ENCODE data around the gene EYS. TPM values are rescaled to one million over a fixed set of nuclear protein-coding genes. Genes with fewer than 3 reads are reported as not detected.

Gene EYS
- total RNA-seq, 2 experiments from 2014 or later, result not detected

DNA sequence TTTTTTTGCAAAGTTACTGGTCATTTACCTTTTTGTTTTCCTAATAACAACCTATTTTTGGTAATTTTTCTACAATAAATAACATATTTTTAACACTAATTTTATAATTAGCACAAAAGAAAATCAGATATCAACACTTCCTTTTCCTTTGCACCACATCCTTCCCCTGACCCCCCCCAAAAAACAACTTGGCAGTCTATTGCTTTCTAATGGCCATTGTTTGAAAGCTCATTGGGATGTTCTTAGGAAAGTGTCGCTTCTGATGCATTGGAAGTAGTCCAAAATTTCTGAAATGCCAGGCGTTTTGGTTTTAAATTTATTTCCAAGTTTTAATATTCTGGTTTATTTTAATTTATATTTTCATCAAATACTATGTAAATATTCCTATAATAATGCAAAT is 407.8 kb downstream of the EYS start:
- Mint-ChIP-seq H3K4me3 (no peak overlapping the region), H3K4me1 (no peaks in the 10 kb centered on the region), H3K9me3 (peaks cover 2% of the 10 kb centered on the region), H3K36me3 (no peaks in the 10 kb centered on the region), H3K27ac (no peak overlapping the region), H3K27me3 (no peaks in the 10 kb centered on the region)
- no peak for ATAC-seq (ENCODE audit: low read depth)
- DNase-seq, result no peak
- POLR2A ChIA-PET, result no interaction called here

DNA sequence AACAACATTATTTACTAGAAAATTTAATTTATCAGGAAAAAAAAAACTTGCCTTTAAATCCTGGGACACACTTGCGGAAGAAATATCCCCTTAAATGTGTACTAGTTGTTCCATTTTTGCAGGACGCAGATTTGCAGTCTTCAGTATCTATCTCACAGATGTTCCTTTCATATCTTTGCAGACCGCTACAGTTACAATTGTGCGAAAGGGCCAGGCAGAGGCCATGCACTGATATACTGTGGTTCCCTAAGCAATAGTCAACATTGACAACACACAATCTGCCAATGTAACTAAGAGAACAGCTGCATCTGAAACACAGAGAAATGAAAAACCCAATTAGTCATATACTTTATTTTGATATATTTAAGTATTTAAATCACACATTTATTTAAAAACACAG is 411.2 kb downstream of the EYS start:
- Mint-ChIP-seq H3K9me3 (peaks cover 2% of the 10 kb centered on the region), H3K27me3 (no peaks in the 10 kb centered on the region), H3K27ac (no peak overlapping the region), H3K36me3 (no peaks in the 10 kb centered on the region), H3K4me1 (no peaks in the 10 kb centered on the region), H3K4me3 (no peak overlapping the region)
- ATAC-seq (ENCODE audit: low read depth) (no peak), DNase-seq (no peak)
- POLR2A ChIA-PET, result no interaction called here

DNA sequence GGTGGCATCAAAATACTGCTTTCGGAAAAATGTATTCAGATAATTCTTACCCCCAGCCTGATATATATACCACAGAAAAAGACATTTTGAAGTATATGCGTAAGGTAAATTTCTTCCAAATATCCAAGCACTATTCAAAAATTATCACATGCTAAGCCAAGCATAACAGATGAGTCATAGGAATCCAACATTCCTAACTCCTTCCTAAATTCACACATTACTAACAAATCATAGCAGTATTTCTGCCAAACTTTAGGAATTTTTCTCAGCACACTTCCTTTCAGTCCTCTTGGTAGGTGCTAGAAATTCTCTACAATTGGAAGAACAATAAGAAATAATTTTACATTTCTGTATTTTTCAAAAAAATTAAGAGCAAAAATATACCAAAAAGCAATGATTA is 417.5 kb downstream of the EYS start:
- Mint-ChIP-seq H3K4me1 (no peaks in the 10 kb centered on the region), H3K9me3 (no peaks in the 10 kb centered on the region), H3K27ac (no peak overlapping the region), H3K27me3 (no peaks in the 10 kb centered on the region), H3K4me3 (no peak overlapping the region), H3K36me3 (no peaks in the 10 kb centered on the region)
- POLR2A ChIA-PET, result no interaction called here
- no peak for ATAC-seq (ENCODE audit: low read depth)
- no peak for DNase-seq

DNA sequence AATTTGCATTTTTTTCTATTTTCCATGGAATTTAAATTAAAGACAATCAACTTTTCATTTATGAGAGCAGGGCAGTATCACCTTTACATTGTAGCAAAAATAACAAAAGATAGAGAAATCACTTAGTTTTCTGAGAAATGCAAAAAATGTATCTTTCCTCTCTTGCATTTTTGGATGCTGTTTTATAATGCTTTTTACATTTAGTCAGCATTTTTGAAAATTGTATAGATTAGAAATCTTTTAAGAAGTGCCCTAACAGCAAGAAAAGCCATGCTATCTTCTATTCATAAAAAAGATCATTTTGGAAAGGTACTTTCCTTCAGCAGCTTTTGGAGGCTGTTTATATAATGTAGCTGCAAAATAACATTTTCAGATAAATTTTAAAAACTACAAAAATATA is 421.8 kb downstream of the EYS start:
- POLR2A ChIA-PET, result no interaction called here
- Mint-ChIP-seq H3K4me1 (no peaks in the 10 kb centered on the region), H3K4me3 (no peak overlapping the region), H3K9me3 (no peaks in the 10 kb centered on the region), H3K27ac (no peak overlapping the region), H3K36me3 (no peaks in the 10 kb centered on the region), H3K27me3 (no peaks in the 10 kb centered on the region)
- no peak for DNase-seq
- no peak for ATAC-seq (ENCODE audit: low read depth)

DNA sequence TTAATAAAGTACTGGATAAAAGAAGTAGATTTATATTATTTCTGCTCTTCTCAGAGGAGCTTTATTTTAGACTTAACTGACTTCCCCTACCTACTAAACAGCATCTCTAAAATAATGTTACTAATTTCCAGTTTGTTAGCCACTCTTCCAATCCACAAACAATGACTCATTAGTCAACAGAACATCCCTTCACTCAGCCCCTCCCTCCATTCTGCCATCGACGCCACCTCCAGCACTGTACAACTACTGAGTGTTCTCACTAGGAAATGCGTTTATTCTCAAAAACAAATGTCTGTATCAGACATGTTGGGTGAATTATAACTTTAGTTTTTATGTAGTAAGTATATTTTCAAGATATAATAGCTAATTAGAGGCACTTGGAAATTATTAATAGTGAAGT is 427.0 kb downstream of the EYS start:
- no peak for DNase-seq
- no peaks in the 10 kb centered on the region for H3K4me1 Mint-ChIP-seq
- no peak for ATAC-seq (ENCODE audit: low read depth)
- no peaks in the 10 kb centered on the region for H3K27me3 Mint-ChIP-seq
- H3K36me3 Mint-ChIP-seq, result no peaks in the 10 kb centered on the region
- no peak overlapping the region for H3K27ac Mint-ChIP-seq
- H3K9me3 Mint-ChIP-seq, result peaks cover 1% of the 10 kb centered on the region
- H3K4me3 Mint-ChIP-seq, result no peak overlapping the region
- POLR2A ChIA-PET, result no interaction called here

DNA sequence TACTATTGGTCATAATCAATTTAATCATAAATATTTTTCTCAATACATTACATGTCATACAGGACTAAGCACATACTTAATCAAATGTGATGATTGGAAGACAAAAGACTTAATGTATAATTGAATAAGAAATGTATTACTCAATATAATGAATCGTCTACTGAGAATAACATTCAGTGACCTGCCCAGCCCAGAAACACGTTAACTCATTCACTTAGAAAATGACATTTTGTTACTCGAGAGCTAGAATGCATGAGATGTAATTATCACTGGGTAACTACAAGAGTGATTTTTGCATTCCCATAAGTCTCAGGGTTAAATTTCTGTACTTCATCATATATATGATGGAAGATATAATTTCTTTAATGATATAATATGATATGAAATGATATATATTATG is 444.8 kb downstream of the EYS start:
- DNase-seq, result no peak
- no peaks in the 10 kb centered on the region for H3K4me1 Mint-ChIP-seq
- H3K27me3 Mint-ChIP-seq, result no peaks in the 10 kb centered on the region
- H3K9me3 Mint-ChIP-seq, result peaks cover 3% of the 10 kb centered on the region
- no peak overlapping the region for H3K4me3 Mint-ChIP-seq
- no peaks in the 10 kb centered on the region for H3K36me3 Mint-ChIP-seq
- ATAC-seq (ENCODE audit: low read depth), result no peak
- no peak overlapping the region for H3K27ac Mint-ChIP-seq
- POLR2A ChIA-PET, result no interaction called here

DNA sequence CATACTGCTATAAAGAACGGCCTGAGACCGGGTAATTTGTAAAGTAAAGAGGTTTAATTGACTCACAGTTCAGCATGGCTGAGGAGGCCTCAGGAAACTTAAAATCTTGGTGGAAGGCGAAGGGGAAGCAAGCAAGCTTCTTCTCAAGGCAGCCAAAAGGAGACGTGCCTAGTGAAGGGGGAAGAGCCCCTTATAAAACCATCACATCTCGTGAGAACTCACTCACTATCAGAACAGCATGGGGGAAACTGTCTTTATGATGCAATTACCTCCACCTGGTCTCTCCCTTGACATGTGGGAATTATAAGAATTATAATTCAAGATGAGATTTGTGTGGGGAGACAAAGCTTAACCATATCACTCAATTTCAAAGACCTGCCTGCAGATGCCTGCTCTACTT is 447.0 kb downstream of the EYS start:
- Mint-ChIP-seq H3K9me3 (peaks cover 3% of the 10 kb centered on the region), H3K36me3 (no peaks in the 10 kb centered on the region), H3K27me3 (no peaks in the 10 kb centered on the region), H3K27ac (no peak overlapping the region), H3K4me1 (no peaks in the 10 kb centered on the region), H3K4me3 (no peak overlapping the region)
- ATAC-seq (ENCODE audit: low read depth) (no peak), DNase-seq (no peak)
- POLR2A ChIA-PET, result no interaction called here

DNA sequence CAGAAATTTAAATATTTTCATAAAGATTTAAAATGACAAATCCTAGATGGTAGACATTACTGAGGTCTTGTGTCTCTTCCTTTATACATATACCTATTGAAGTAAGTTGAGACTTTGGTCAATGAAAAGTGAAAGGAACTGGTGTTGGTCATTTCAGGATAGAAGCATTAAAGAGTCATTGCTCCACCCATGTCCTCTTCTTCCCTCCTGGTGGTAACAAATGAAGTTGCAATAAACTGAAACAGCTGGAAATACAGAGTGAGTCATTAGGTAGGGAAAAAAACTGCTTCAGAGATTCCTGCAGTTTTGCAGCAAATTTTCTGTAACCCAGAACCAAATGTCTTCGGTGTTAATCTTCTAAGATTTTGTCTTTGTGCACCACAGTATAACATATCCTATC is 448.0 kb downstream of the EYS start:
- H3K27me3 Mint-ChIP-seq, result no peaks in the 10 kb centered on the region
- no peaks in the 10 kb centered on the region for H3K4me1 Mint-ChIP-seq
- no peaks in the 10 kb centered on the region for H3K36me3 Mint-ChIP-seq
- no peak overlapping the region for H3K27ac Mint-ChIP-seq
- H3K9me3 Mint-ChIP-seq, result peaks cover 3% of the 10 kb centered on the region
- POLR2A ChIA-PET, result no interaction called here
- no peak overlapping the region for H3K4me3 Mint-ChIP-seq
- DNase-seq (no peak), ATAC-seq (ENCODE audit: low read depth) (no peak)

DNA sequence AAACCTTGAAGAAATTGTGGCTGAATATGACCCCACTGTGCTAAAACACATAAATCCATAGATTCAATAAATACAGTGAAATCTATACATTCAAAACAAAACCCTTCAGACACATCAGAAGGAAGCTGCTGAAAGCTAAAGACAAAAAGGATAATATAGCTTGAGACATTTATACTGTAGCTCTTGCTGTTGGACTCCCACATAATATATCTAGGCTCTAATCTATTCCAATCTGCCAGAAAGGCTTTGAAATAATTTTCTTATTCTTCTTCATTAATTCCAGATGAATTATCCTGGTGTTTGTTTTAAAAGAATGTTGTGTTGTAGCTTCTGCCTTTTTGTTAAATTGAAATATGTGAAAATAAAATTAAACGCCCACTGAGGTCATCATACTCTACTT is 454.0 kb downstream of the EYS start:
- H3K27ac Mint-ChIP-seq, result no peak overlapping the region
- DNase-seq (no peak), ATAC-seq (ENCODE audit: low read depth) (no peak)
- H3K9me3 Mint-ChIP-seq, result peaks cover 2% of the 10 kb centered on the region
- H3K4me1 Mint-ChIP-seq, result no peaks in the 10 kb centered on the region
- no peaks in the 10 kb centered on the region for H3K27me3 Mint-ChIP-seq
- no peaks in the 10 kb centered on the region for H3K36me3 Mint-ChIP-seq
- H3K4me3 Mint-ChIP-seq, result no peak overlapping the region
- POLR2A ChIA-PET, result no interaction called here

DNA sequence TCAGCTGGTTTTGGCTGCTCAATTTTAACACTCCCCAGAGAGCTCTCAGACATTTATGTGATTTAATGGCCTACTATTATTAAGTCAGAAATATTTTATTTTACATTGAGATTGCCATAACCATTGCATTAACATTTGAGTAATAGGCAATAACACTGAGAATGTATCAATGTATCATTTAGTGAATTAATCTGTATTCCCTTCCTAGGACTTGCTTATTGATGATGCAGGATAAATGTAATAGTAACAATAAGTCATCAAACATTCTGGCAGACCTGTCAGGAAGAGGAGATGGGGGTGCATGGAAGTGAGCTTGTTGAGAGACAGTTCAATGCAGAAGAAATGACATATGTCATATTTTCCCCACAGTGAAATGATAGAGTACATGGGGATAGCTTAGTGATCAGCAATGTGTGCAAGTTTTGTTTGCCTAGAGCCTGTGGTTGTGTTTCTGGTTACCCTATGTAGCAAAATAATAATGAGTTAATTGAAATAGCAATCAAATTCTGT is 458.9 kb downstream of the EYS start:
- H3K36me3 Mint-ChIP-seq, result no peaks in the 10 kb centered on the region
- no peaks in the 10 kb centered on the region for H3K27me3 Mint-ChIP-seq
- no peaks in the 10 kb centered on the region for H3K9me3 Mint-ChIP-seq
- H3K4me3 Mint-ChIP-seq, result no peak overlapping the region
- H3K27ac Mint-ChIP-seq, result no peak overlapping the region
- no peaks in the 10 kb centered on the region for H3K4me1 Mint-ChIP-seq
- POLR2A ChIA-PET, result no interaction called here
- no peak for DNase-seq
- no peak for ATAC-seq (ENCODE audit: low read depth)

DNA sequence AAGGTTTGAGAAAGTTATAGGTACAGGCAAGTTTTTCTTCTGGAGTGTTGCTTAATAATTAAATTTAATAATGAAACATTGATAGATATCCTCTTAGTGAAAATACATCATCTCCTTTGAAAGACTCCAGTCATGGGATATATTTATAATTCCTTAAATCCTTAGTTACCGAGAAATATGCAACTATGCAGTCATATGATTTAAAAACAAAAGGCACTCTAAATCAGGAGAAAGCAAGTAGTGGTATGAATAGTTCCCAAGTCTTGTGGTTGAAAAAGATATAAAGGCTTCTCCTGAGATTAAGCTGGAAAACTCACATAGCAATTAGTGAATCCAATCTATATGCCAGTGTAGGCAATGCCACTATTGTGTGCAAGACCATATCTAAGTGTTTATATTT is 475.4 kb downstream of the EYS start:
- Mint-ChIP-seq H3K4me1 (no peaks in the 10 kb centered on the region), H3K4me3 (no peak overlapping the region), H3K36me3 (no peaks in the 10 kb centered on the region), H3K27ac (no peak overlapping the region), H3K27me3 (no peaks in the 10 kb centered on the region), H3K9me3 (peaks cover 8% of the 10 kb centered on the region)
- ATAC-seq (ENCODE audit: low read depth), result no peak
- no peak for DNase-seq
- POLR2A ChIA-PET, result no interaction called here

DNA sequence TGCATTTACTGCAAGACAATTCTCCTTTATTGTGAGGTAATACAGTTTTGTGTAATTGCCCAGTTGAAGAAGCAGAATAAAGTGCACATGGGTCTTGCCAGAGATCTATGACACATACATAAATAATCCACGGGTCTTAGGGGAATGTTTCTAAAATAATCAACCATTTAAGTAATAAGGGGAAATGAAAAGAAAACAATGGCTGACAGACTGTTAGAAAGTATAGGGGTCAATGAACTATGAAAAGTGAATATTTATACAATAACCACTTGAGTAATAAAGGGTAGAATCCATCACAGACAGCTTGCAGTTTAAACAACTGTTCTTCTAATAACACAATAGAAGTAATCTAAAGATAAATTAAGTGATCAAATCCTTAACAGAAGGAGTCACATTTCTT is 477.2 kb downstream of the EYS start:
- H3K4me3 Mint-ChIP-seq, result no peak overlapping the region
- no peak for DNase-seq
- H3K27me3 Mint-ChIP-seq, result no peaks in the 10 kb centered on the region
- ATAC-seq (ENCODE audit: low read depth), result no peak
- H3K27ac Mint-ChIP-seq, result no peak overlapping the region
- no peaks in the 10 kb centered on the region for H3K36me3 Mint-ChIP-seq
- POLR2A ChIA-PET, result no interaction called here
- peaks cover 8% of the 10 kb centered on the region for H3K9me3 Mint-ChIP-seq
- no peaks in the 10 kb centered on the region for H3K4me1 Mint-ChIP-seq

DNA sequence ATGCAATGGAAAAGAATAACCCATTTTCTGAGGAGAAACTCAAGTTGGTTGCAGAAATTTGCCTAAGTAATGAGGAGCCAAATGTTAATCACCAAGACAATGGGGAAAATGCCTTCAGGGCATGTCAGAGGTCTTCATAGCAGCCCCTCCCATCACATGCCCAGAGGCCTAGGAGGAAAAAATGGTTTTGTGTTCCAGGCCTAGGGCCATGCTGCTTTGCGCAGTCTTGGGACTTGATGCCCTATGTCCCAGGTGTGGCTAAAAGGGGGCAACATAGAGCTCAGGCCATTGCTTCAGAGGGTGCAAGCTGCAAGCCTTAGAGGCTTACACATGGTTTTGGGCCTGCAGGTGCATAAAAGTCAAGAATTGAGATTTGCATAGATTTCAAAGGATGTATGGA is 485.9 kb downstream of the EYS start:
- POLR2A ChIA-PET, result no interaction called here
- Mint-ChIP-seq H3K27ac (no peak overlapping the region), H3K9me3 (peaks cover 25% of the 10 kb centered on the region), H3K36me3 (no peaks in the 10 kb centered on the region), H3K27me3 (no peaks in the 10 kb centered on the region), H3K4me3 (no peak overlapping the region), H3K4me1 (no peaks in the 10 kb centered on the region)
- DNase-seq, result no peak
- no peak for ATAC-seq (ENCODE audit: low read depth)

DNA sequence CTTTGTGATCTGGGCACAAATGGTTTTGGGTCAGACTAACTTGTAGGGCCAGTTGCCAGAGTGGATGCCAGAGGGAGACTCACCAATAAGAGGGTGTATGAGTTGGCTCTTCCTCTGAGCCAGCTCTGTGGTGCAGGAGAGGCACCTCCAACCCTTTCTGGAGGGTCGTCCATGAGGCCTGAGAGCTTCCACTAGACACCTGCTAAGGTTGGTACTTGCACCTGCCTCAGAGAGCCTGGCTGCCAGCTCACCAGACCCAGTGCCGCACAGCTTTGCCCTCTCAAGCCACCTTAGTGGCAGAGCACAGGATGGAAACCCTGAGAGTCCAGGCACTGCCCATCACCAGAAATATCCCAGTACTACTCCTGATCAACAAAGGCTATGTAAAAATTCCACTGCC is 504.3 kb downstream of the EYS start:
- no peak overlapping the region for H3K27ac Mint-ChIP-seq
- no peak overlapping the region for H3K4me3 Mint-ChIP-seq
- peaks cover 4% of the 10 kb centered on the region for H3K9me3 Mint-ChIP-seq
- no peaks in the 10 kb centered on the region for H3K4me1 Mint-ChIP-seq
- DNase-seq, result no peak
- H3K27me3 Mint-ChIP-seq, result no peaks in the 10 kb centered on the region
- no peak for ATAC-seq (ENCODE audit: low read depth)
- H3K36me3 Mint-ChIP-seq, result no peaks in the 10 kb centered on the region
- POLR2A ChIA-PET, result no interaction called here

DNA sequence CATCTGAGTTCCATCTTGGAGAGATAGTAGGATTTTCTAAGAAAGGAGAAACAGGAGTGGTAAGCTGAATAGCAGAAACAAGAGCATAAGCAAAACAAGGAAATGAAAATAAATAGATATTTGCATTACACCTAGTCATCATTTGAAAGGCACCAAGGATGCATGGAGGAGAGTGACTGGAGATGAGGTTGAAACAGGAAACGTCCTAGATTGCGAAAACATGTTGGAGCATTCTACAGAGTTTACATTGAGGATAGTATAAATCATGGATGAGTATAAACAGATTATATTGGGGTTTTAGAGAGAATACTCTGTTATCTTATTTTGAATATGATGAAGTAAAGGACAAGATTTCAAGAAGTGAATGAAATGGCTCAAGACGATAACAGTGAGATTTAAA is 507.3 kb downstream of the EYS start:
- no peaks in the 10 kb centered on the region for H3K27me3 Mint-ChIP-seq
- no peak for DNase-seq
- no peaks in the 10 kb centered on the region for H3K36me3 Mint-ChIP-seq
- ATAC-seq (ENCODE audit: low read depth), result no peak
- no peaks in the 10 kb centered on the region for H3K4me1 Mint-ChIP-seq
- POLR2A ChIA-PET, result no interaction called here
- H3K4me3 Mint-ChIP-seq, result no peak overlapping the region
- H3K27ac Mint-ChIP-seq, result no peak overlapping the region
- peaks cover 6% of the 10 kb centered on the region for H3K9me3 Mint-ChIP-seq

Data from activated naive CD8-positive, alpha-beta T cell treated with anti-CD3 and anti-CD28 coated beads, Interleukin-2, amount 10 ng/mL, durations not matched to agents 7 days and 5 days (primary cell).